SKM-1 treated with dmso at 0.1 percent for 144 hours (cell line): ENCODE measurements around the gene IFI35.
"Not testable (repeated sequence)": the region's sequence is repeated elsewhere in the genome, so short reads cannot be mapped to it uniquely, and the experiment has no call there.

ENCODE experiments used
- DNase-seq: peaks from one replicate; lab custom pipeline; 2025; ENCODE audit not compliant: unreplicated experiment; lab: John Stamatoyannopoulos, UW

Gene IFI35

GRCh38 chr17:42997390-42997983, 9.1 kb upstream of the IFI35 start:
- DNase-seq = no peak

- DNase-seq = peak; percentile 100
Observed at GRCh38 chr17:42997984-42998938, 8.3 kb upstream of the IFI35 start, which contains the start of gene RPL27. RPL27 (plus strand) TSS chr17:42998419; CDS start chr17:42998751, 332 bp downstream.

GRCh38 chr17:42999003-42999525, 7.5 kb upstream of the IFI35 start:
- no peak for DNase-seq

- DNase-seq = not testable (repeated sequence)
Observed at GRCh38 chr17:43000894-43001293, 5.7 kb upstream of the IFI35 start.

GRCh38 chr17:43003542-43004172, 2.9 kb upstream of the IFI35 start:
- DNase-seq = no peak

GRCh38 chr17:43010667-43011308, 4.2 kb downstream of the IFI35 start:
- no peak for DNase-seq

GRCh38 chr17:43011728-43012472, 5.3 kb downstream of the IFI35 start:
- DNase-seq = no peak

GRCh38 chr17:43013296-43013695, 6.7 kb downstream of the IFI35 start:
- no peak for DNase-seq

GRCh38 chr17:43014020-43014648, 7.5 kb downstream of the IFI35 start:
- DNase-seq = no peak

GRCh38 chr17:43014649-43015542, 8.3 kb downstream of the IFI35 start:
- no peak for DNase-seq

GRCh38 chr17:43015579-43015978, 9.0 kb downstream of the IFI35 start:
- DNase-seq = no peak

GRCh38 chr17:43016216-43016615, 9.6 kb downstream of the IFI35 start:
- DNase-seq = no peak

- peak; percentile 75 for DNase-seq
Observed at GRCh38 chr17:43018008-43018853, 11.6 kb downstream of the IFI35 start.

- peak; percentile 77 for DNase-seq
Observed at GRCh38 chr17:43018932-43019331, 12.3 kb downstream of the IFI35 start.

- DNase-seq = no peak
Observed at GRCh38 chr17:43019418-43019817, 12.8 kb downstream of the IFI35 start.

GRCh38 chr17:43020030-43020621, 13.5 kb downstream of the IFI35 start:
- peak; percentile 38 for DNase-seq
